ENCODE data around the gene ITGA7. TPM values are rescaled to one million over a fixed set of nuclear protein-coding genes. Genes with fewer than 3 reads are reported as not detected.

Gene ITGA7
- total and polyA plus RNA-seq, 2 of the 8 experiments (the other 6 are each of a cell fraction or from before 2014, with no cell fraction given): 57.6 to 86.1 TPM

DNA sequence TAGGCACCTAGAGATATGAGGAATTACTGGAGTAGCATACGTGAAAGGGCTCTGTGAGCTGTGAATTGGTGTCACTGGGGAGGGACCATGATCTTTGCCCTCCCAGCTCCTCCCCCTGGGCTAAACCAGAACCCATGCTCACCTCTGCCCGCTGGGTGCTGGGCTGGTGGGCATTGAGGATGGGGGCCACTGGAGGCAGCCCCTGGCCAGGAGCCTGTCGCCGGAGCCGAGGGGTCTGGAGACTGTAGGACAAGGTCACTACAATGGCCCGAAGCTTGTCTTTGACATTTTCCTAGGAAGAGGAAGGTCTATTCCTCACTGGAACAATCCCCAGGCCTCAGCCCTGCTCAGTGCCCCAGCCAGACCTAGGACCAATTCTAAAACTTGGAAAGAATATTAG, 11.6 kb downstream of the ITGA7 start:
- H2BK15ac ChIP-seq (ENCODE audit: low read length): no peak overlapping the region
- peaks cover 7 to 52% (median 15%) of the 10 kb centered on the region in 4 experiments; a peak in 7 of 8 replicates for H3K36me3 ChIP-seq (ENCODE audit: control insufficient read depth in 2 of 4, insufficient read depth in 4 of 4, low read length in 3 of 4)
- H3K56ac ChIP-seq (replicated peaks; ENCODE audit: insufficient read length, low read depth, low read length): no peak overlapping the region
- H3K23me2 ChIP-seq (ENCODE audit: low read depth, low read length): no peaks in the 10 kb centered on the region
- no peak for TF ChIP-seq NRF1 (IDR thresholded peaks at IDR 0.05; ENCODE audit: low read depth, low read length)
- no peaks in the 10 kb centered on the region for H3K27me3 ChIP-seq (replicated peaks in 1 of 4; ENCODE audit: control insufficient read depth in 3 of 4, extremely low read depth in 1 of 4, insufficient read depth in 3 of 4, low read length in 3 of 4)
- no peak overlapping the region for H3K27ac ChIP-seq (ENCODE audit: low read depth, low read length)
- WGBS, 2 experiments (ENCODE audit: extremely low coverage in 1 of 2, insufficient coverage in 1 of 2, insufficient read length in 1 of 2, insufficient replicate concordance in 2 of 2, low coverage in 1 of 2, low lambda C conversion rate in 2 of 2, missing lambda C conversion rate in 1 of 2): 90% methylated on average over 6 of the region's 6 CpGs; no CpG with 5 or more reads in 1 of the 2 experiments
- no peak overlapping the region for H2BK120ac ChIP-seq (replicated peaks; ENCODE audit: low read depth, low read length)
- H2BK20ac ChIP-seq (ENCODE audit: low read length): no peak overlapping the region
- H4K91ac ChIP-seq (replicated peaks; ENCODE audit: insufficient read length, low read length): no peak overlapping the region
- DNase-seq (ENCODE audit: low read depth in 1 of 2, low spot score in 2 of 2): no peak
- H3K18ac ChIP-seq (ENCODE audit: extremely low read depth, low read length): no peak overlapping the region
- no peaks in the 10 kb centered on the region for H3K9me3 ChIP-seq (ENCODE audit: insufficient read depth in 2 of 2, low read depth in 1 of 2, low read length in 1 of 2)
- no peaks in the 10 kb centered on the region for H3K4me1 ChIP-seq (replicated peaks in 1 of 4; ENCODE audit: control insufficient read depth in 3 of 4, insufficient read depth in 4 of 4, low read length in 3 of 4)
- H3K4me3 ChIP-seq (ENCODE audit: extremely low read depth in 1 of 4, insufficient read depth in 2 of 4, low read depth in 3 of 4, low read length in 4 of 4): no peak overlapping the region
- peaks cover under 1% of the 10 kb centered on the region for H3K79me1 ChIP-seq (ENCODE audit: low read depth, low read length)
- no peak overlapping the region for H4K5ac ChIP-seq (ENCODE audit: insufficient read length, low read depth, low read length)
- H3K4ac ChIP-seq (replicated peaks; ENCODE audit: insufficient read length, low read depth, low read length): no peak overlapping the region
- ChIA-PET POLR2A (ENCODE audit: partially characterized antibody) (interaction anchor here (1.3 to 1.9 kb wide), 5 partner anchors 10 to 33 kb away, joined by 4 to 8 read pairs (median 8); partner anchors contain the start of genes CD63 and ITGA7), CTCF (ENCODE audit: partially characterized antibody) (interaction anchor here (1.0 to 5.9 kb wide), 6 partner anchors 10 to 42 kb away, joined by 4 to 36 read pairs (median 11); partner anchors contain the start of genes ITGA7 and RDH5)
- no peak overlapping the region; the same call in 1 of the 2 replicates for H2BK5ac ChIP-seq (ENCODE audit: low read depth, low read length)
- no peak overlapping the region for H3K9ac ChIP-seq (replicated peaks in 1 of 4; ENCODE audit: extremely low read depth in 1 of 4, low read depth in 3 of 4, low read length in 3 of 4)
- no peak overlapping the region for H4K8ac ChIP-seq (ENCODE audit: extremely low read depth, insufficient read depth, low read length)
- H3K4me2 ChIP-seq (ENCODE audit: insufficient read depth in 1 of 2, low read depth in 2 of 2, low read length in 2 of 2): no peak overlapping the region
- H3K14ac ChIP-seq (ENCODE audit: insufficient read length): no peak overlapping the region
- FAIRE-seq: no peak
- H2AFZ ChIP-seq (ENCODE audit: low read length): no peak overlapping the region
- H3K79me2 ChIP-seq (ENCODE audit: control insufficient read depth in 1 of 2, insufficient read depth in 2 of 2, low read length in 2 of 2): no peaks in the 10 kb centered on the region; a peak in 1 of 4 replicates
- no peak overlapping the region for H2BK12ac ChIP-seq (ENCODE audit: low read depth, low read length)
- peaks cover 0 to 4% of the 10 kb centered on the region in 2 experiments for H4K20me1 ChIP-seq (replicated peaks in 1 of 2; ENCODE audit: control insufficient read depth in 1 of 2, insufficient read depth in 2 of 2, low read length in 2 of 2)
- no peak overlapping the region for H2AK5ac ChIP-seq (ENCODE audit: low read depth, low read length)
- H3K23ac ChIP-seq (ENCODE audit: insufficient read length): no peak overlapping the region
